Measurements from ENCODE around the gene TOMM6.

GRCh38 chr6:41757931-41758640 is 29.4 kb upstream of the TOMM6 start:
- TF ChIP-seq CEBPB (IDR thresholded peaks at IDR 0.05; ENCODE audit: low read depth): no peak
- TF ChIP-seq, protein P1, sequence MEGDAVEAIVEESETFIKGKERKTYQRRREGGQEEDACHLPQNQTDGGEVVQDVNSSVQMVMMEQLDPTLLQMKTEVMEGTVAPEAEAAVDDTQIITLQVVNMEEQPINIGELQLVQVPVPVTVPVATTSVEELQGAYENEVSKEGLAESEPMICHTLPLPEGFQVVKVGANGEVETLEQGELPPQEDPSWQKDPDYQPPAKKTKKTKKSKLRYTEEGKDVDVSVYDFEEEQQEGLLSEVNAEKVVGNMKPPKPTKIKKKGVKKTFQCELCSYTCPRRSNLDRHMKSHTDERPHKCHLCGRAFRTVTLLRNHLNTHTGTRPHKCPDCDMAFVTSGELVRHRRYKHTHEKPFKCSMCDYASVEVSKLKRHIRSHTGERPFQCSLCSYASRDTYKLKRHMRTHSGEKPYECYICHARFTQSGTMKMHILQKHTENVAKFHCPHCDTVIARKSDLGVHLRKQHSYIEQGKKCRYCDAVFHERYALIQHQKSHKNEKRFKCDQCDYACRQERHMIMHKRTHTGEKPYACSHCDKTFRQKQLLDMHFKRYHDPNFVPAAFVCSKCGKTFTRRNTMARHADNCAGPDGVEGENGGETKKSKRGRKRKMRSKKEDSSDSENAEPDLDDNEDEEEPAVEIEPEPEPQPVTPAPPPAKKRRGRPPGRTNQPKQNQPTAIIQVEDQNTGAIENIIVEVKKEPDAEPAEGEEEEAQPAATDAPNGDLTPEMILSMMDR (IDR thresholded peaks at IDR 0.05 in 2 of 3, conservative IDR thresholded peaks at IDR 0.05 in 1 of 3; ENCODE audit: borderline replicate concordance in 1 of 3, insufficient read depth in 1 of 3, low read depth in 2 of 3, low read length in 2 of 3): no peak
- TF ChIP-seq POLR2A (IDR thresholded peaks at IDR 0.05; ENCODE audit: borderline replicate concordance, extremely low read depth, insufficient read depth, insufficient read length): no peak
- TF ChIP-seq, protein P2, sequence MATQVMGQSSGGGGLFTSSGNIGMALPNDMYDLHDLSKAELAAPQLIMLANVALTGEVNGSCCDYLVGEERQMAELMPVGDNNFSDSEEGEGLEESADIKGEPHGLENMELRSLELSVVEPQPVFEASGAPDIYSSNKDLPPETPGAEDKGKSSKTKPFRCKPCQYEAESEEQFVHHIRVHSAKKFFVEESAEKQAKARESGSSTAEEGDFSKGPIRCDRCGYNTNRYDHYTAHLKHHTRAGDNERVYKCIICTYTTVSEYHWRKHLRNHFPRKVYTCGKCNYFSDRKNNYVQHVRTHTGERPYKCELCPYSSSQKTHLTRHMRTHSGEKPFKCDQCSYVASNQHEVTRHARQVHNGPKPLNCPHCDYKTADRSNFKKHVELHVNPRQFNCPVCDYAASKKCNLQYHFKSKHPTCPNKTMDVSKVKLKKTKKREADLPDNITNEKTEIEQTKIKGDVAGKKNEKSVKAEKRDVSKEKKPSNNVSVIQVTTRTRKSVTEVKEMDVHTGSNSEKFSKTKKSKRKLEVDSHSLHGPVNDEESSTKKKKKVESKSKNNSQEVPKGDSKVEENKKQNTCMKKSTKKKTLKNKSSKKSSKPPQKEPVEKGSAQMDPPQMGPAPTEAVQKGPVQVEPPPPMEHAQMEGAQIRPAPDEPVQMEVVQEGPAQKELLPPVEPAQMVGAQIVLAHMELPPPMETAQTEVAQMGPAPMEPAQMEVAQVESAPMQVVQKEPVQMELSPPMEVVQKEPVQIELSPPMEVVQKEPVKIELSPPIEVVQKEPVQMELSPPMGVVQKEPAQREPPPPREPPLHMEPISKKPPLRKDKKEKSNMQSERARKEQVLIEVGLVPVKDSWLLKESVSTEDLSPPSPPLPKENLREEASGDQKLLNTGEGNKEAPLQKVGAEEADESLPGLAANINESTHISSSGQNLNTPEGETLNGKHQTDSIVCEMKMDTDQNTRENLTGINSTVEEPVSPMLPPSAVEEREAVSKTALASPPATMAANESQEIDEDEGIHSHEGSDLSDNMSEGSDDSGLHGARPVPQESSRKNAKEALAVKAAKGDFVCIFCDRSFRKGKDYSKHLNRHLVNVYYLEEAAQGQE (IDR thresholded peaks at IDR 0.05; ENCODE audit: low read depth): no peak
- TF ChIP-seq RAD21 (IDR thresholded peaks at IDR 0.05; ENCODE audit: low read depth): no peak
- no peak for TF ChIP-seq ZNF274 (IDR thresholded peaks at IDR 0.05; ENCODE audit: low read depth, low read length)
- no peak for TF ChIP-seq SRF (IDR thresholded peaks at IDR 0.05; ENCODE audit: low read depth)
